Liver (tissue), 9 donors: Measurements from ENCODE around the gene PPT2. TPM values are rescaled to one million over a fixed set of nuclear protein-coding genes. Genes with fewer than 3 reads are reported as not detected.

Experiments used
- DNase-seq: peaks from one replicate; pipeline ENCODE4 v3.0.0-alpha.2; 2017; ENCODE audit warnings: low spot score
- H3K27ac ChIP-seq, 2 donors: one replicate each; pipeline ENCODE4 v1.7.0; 2013; ENCODE audit warnings: inconsistent platforms in 2 of 2, low read length in 2 of 2, control low read depth in 1 of 2, low read depth in 1 of 2, mild to moderate bottlenecking in 1 of 2
- H3K27me3 ChIP-seq, 4 donors: one replicate each; pipeline versions ENCODE4 v1.6.1 to v1.7.0; 2013; ENCODE audit warnings: low read length in 3 of 4, inconsistent platforms in 1 of 4, mild to moderate bottlenecking in 1 of 4, moderate library complexity in 1 of 4; ENCODE audit not compliant: control insufficient read depth in 4 of 4, insufficient read depth in 4 of 4
- H3K36me3 ChIP-seq, 4 donors: one replicate each; pipeline versions ENCODE4 v1.6.1 to v1.7.0; 2013; ENCODE audit warnings: low read length in 3 of 4, mild to moderate bottlenecking in 3 of 4, low read depth in 1 of 4, moderate library complexity in 1 of 4; ENCODE audit not compliant: control insufficient read depth in 4 of 4, insufficient read depth in 3 of 4
- H3K4me1 ChIP-seq, 4 donors: one replicate each; pipeline versions ENCODE4 v1.6.1 to v1.7.0; 2013; ENCODE audit warnings: low read length in 3 of 4, mild to moderate bottlenecking in 3 of 4, moderate library complexity in 1 of 4; ENCODE audit not compliant: control insufficient read depth in 4 of 4, insufficient read depth in 4 of 4
- H3K4me3 ChIP-seq, 3 donors: one replicate each; pipeline versions ENCODE4 v1.6.1 to v1.7.0; 2013; ENCODE audit warnings: low read length in 3 of 3, control low read depth in 1 of 3, low read depth in 1 of 3, mild to moderate bottlenecking in 1 of 3
- H3K9ac ChIP-seq, 2 donors: one replicate each; pipeline ENCODE4 v1.7.0; 2013; ENCODE audit warnings: low read length in 2 of 2, mild to moderate bottlenecking in 2 of 2, moderate library complexity in 2 of 2, control low read depth in 1 of 2, low read depth in 1 of 2
- H3K9me3 ChIP-seq, 4 donors: one replicate each; pipeline versions ENCODE4 v1.6.1 to v1.7.0; 2013; ENCODE audit warnings: low read length in 3 of 4; ENCODE audit not compliant: control insufficient read depth in 4 of 4
- EGR1 ChIP-seq, 2 donors: IDR thresholded peaks; 2 replicates each; pipeline ENCODE4 v1.6.1; 2016 to 2018; ENCODE audit warnings: antibody characterized with exemption in 2 of 2, low read depth in 2 of 2
- FOXA1 ChIP-seq: IDR thresholded peaks from 2 replicates; pipeline ENCODE4 v1.6.1; 2016; ENCODE audit warnings: antibody characterized with exemption
- FOXA2 ChIP-seq: IDR thresholded peaks from 2 replicates; pipeline ENCODE4 v1.6.1; 2016; ENCODE audit warnings: antibody characterized with exemption
- GABPA ChIP-seq, 2 donors: IDR thresholded peaks in 1 of 2; conservative IDR thresholded peaks in 1 of 2; 2 replicates each; pipeline ENCODE4 v1.6.1; 2016; ENCODE audit warnings: antibody characterized with exemption in 2 of 2, mild to moderate bottlenecking in 1 of 2, moderate library complexity in 1 of 2
- HNF4A ChIP-seq, 2 donors: conservative IDR thresholded peaks; 2 replicates each; pipeline ENCODE4 v1.6.1; 2016; ENCODE audit warnings: antibody characterized with exemption in 2 of 2, mild to moderate bottlenecking in 2 of 2
- HNF4G ChIP-seq: IDR thresholded peaks from 2 replicates; pipeline ENCODE4 v1.6.1; 2016; ENCODE audit warnings: antibody characterized with exemption
- JUND ChIP-seq, 2 donors: IDR thresholded peaks; 2 replicates each; pipeline ENCODE4 v1.6.1; 2016; ENCODE audit warnings: antibody characterized with exemption in 2 of 2
- NR2F2 ChIP-seq: IDR thresholded peaks from 2 replicates; pipeline ENCODE4 v1.6.1; 2016; ENCODE audit warnings: antibody characterized with exemption
- RAD21 ChIP-seq, 2 donors: IDR thresholded peaks; 2 replicates each; pipeline ENCODE4 v1.6.1; 2016; ENCODE audit warnings: antibody characterized with exemption in 2 of 2, mild to moderate bottlenecking in 2 of 2
- SP1 ChIP-seq: IDR thresholded peaks from 2 replicates; pipeline ENCODE4 v1.6.1; 2018; ENCODE audit warnings: antibody characterized with exemption, mild to moderate bottlenecking
- TAF1 ChIP-seq: conservative IDR thresholded peaks from 2 replicates; pipeline ENCODE4 v1.6.1; 2016; ENCODE audit warnings: antibody characterized with exemption, mild to moderate bottlenecking
- YY1 ChIP-seq: IDR thresholded peaks from 2 replicates; pipeline ENCODE4 v1.6.1; 2016; ENCODE audit warnings: antibody characterized with exemption, mild to moderate bottlenecking
- WGBS: extraction: QIAGEN DNeasy Blood & Tissue Kit; methylation state at CpG from one replicate; pipeline ENCODE4 v1.1.7; 2013; 5-methylcytosine and 5-hydroxymethylcytosine counted together
- polyA plus RNA-seq, 2 donors: library from polyadenylated mRNA; stranded (reverse) in 1 of 2; unstranded in 1 of 2; fragments of 200-250 nt in 1 of 2; fragments of >200 nt in 1 of 2; fragmentation: Nextera tagmentation in 1 of 2; extraction: Ambion mirVana in 1 of 2; gene quantifications; one replicate each; pipeline versions ENCODE4 v1.2.1 to v1.2.3, GENCODE V29; 2013 to 2015
- total RNA-seq, 2 donors: library from RNA; depleted of rRNA; stranded (reverse); fragments of >200 nt; gene quantifications; one replicate each; pipeline ENCODE4 v1.2.3, GENCODE V29; 2014
- TF ChIP-seq, protein P1 (sequence below): IDR thresholded peaks from 2 replicates; pipeline ENCODE4 v1.6.1; 2016; ENCODE audit warnings: antibody characterized with exemption, mild to moderate bottlenecking
- TF ChIP-seq, protein P2 (sequence below): IDR thresholded peaks from 2 replicates; pipeline ENCODE4 v1.6.1; 2016; ENCODE audit warnings: antibody characterized with exemption
- TF ChIP-seq, protein P3 (sequence below): IDR thresholded peaks from 2 replicates; pipeline ENCODE4 v1.6.1; 2016; ENCODE audit warnings: antibody characterized with exemption
- TF ChIP-seq, protein P4 (sequence below): fragments of 150-350 bp; IDR thresholded peaks from 2 replicates; pipeline ENCODE4 v1.5.1; 2017; ENCODE audit warnings: improper control_type of control experiment, low read depth, low read length; ENCODE audit not compliant: missing input control
- TF ChIP-seq, protein P5 (sequence below): IDR thresholded peaks from 2 replicates; pipeline ENCODE4 v1.6.1; 2016; ENCODE audit warnings: antibody characterized with exemption
- donor health status: healthy.
- donor health status: healthy.
- donor health status: healthy.
- donor health status: healthy.
- donor health status: healthy.

PPT2 gene
- total and polyA plus RNA-seq, 4 donors, result 7.6 to 47.4 (median 15.1) TPM

DNA sequence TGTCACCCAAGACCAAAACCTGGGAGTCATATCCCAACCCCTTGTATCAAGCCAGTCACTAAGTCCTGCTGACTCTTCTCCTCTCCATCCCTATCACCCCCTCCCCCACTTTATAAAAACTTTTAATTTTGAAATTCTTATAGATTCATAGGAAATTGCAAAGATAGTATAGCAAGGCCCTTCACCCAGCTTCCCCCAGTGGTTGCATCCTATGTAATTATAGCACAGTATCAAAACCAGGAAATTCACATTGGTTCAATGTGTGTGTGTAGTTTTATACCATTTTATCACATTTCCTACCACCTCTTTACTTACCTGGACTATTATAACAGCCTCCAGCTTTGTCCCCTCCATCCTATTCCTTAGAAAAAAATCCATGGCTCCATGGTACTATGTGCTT is 4.1 kb downstream of the PPT2 start:
- TF ChIP-seq, protein P1, sequence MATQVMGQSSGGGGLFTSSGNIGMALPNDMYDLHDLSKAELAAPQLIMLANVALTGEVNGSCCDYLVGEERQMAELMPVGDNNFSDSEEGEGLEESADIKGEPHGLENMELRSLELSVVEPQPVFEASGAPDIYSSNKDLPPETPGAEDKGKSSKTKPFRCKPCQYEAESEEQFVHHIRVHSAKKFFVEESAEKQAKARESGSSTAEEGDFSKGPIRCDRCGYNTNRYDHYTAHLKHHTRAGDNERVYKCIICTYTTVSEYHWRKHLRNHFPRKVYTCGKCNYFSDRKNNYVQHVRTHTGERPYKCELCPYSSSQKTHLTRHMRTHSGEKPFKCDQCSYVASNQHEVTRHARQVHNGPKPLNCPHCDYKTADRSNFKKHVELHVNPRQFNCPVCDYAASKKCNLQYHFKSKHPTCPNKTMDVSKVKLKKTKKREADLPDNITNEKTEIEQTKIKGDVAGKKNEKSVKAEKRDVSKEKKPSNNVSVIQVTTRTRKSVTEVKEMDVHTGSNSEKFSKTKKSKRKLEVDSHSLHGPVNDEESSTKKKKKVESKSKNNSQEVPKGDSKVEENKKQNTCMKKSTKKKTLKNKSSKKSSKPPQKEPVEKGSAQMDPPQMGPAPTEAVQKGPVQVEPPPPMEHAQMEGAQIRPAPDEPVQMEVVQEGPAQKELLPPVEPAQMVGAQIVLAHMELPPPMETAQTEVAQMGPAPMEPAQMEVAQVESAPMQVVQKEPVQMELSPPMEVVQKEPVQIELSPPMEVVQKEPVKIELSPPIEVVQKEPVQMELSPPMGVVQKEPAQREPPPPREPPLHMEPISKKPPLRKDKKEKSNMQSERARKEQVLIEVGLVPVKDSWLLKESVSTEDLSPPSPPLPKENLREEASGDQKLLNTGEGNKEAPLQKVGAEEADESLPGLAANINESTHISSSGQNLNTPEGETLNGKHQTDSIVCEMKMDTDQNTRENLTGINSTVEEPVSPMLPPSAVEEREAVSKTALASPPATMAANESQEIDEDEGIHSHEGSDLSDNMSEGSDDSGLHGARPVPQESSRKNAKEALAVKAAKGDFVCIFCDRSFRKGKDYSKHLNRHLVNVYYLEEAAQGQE, result no peak
- TF ChIP-seq, protein P2, sequence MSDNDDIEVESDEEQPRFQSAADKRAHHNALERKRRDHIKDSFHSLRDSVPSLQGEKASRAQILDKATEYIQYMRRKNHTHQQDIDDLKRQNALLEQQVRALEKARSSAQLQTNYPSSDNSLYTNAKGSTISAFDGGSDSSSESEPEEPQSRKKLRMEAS, result no peak
- TF ChIP-seq YY1 (no peak), TAF1 (no peak), HNF4A (conservative IDR thresholded peaks at IDR 0.05) (no peak), FOXA1 (no peak), EGR1 (IDR thresholded peaks at IDR 0.05; ENCODE audit: low read depth in 2 of 2) (no peak), FOXA2 (no peak), JUND (IDR thresholded peaks at IDR 0.05) (no peak), NR2F2 (no peak)
- TF ChIP-seq, protein P3, sequence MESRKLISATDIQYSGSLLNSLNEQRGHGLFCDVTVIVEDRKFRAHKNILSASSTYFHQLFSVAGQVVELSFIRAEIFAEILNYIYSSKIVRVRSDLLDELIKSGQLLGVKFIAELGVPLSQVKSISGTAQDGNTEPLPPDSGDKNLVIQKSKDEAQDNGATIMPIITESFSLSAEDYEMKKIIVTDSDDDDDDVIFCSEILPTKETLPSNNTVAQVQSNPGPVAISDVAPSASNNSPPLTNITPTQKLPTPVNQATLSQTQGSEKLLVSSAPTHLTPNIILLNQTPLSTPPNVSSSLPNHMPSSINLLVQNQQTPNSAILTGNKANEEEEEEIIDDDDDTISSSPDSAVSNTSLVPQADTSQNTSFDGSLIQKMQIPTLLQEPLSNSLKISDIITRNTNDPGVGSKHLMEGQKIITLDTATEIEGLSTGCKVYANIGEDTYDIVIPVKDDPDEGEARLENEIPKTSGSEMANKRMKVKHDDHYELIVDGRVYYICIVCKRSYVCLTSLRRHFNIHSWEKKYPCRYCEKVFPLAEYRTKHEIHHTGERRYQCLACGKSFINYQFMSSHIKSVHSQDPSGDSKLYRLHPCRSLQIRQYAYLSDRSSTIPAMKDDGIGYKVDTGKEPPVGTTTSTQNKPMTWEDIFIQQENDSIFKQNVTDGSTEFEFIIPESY, result no peak
- TF ChIP-seq, protein P4, sequence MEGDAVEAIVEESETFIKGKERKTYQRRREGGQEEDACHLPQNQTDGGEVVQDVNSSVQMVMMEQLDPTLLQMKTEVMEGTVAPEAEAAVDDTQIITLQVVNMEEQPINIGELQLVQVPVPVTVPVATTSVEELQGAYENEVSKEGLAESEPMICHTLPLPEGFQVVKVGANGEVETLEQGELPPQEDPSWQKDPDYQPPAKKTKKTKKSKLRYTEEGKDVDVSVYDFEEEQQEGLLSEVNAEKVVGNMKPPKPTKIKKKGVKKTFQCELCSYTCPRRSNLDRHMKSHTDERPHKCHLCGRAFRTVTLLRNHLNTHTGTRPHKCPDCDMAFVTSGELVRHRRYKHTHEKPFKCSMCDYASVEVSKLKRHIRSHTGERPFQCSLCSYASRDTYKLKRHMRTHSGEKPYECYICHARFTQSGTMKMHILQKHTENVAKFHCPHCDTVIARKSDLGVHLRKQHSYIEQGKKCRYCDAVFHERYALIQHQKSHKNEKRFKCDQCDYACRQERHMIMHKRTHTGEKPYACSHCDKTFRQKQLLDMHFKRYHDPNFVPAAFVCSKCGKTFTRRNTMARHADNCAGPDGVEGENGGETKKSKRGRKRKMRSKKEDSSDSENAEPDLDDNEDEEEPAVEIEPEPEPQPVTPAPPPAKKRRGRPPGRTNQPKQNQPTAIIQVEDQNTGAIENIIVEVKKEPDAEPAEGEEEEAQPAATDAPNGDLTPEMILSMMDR, result no peak
- H3K4me1 ChIP-seq, result peaks cover 6 to 24% (median 13%) of the 10 kb centered on the region in 4 donors
- no peak overlapping the region for H3K27ac ChIP-seq
- no peaks in the 10 kb centered on the region for H3K9me3 ChIP-seq
- no peak overlapping the region for H3K9ac ChIP-seq
- H3K4me3 ChIP-seq, result no peak overlapping the region
- H3K27me3 ChIP-seq, result no peaks in the 10 kb centered on the region
- H3K36me3 ChIP-seq, result peaks cover 7 to 11% (median 10%) of the 10 kb centered on the region in 4 donors
- DNase-seq, result no peak

GRCh38 chr6:32163559-32164258 is 9.8 kb downstream of the PPT2 start:
- DNase-seq, result no peak
- WGBS, result 92% methylated on average over 7 of the region's 7 CpGs
- H3K9ac ChIP-seq, result no peak overlapping the region
- H3K4me1 ChIP-seq, result no peaks in the 10 kb centered on the region
- no peaks in the 10 kb centered on the region for H3K27me3 ChIP-seq
- no peaks in the 10 kb centered on the region for H3K9me3 ChIP-seq
- H3K36me3 ChIP-seq, result peaks cover 3 to 17% (median 8%) of the 10 kb centered on the region in 4 donors
- TF ChIP-seq HNF4G (no peak), GABPA (IDR thresholded peaks at IDR 0.05 in 1 of 2, conservative IDR thresholded peaks at IDR 0.05 in 1 of 2) (no peak), FOXA2 (no peak), SP1 (no peak), RAD21 (IDR thresholded peaks at IDR 0.05) (no peak)
- TF ChIP-seq, protein P4, result no peak
- TF ChIP-seq, protein P5, sequence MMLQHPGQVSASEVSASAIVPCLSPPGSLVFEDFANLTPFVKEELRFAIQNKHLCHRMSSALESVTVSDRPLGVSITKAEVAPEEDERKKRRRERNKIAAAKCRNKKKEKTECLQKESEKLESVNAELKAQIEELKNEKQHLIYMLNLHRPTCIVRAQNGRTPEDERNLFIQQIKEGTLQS, result no peak
- TF ChIP-seq, protein P2, result no peak
- H3K27ac ChIP-seq, result no peak overlapping the region
- no peak overlapping the region for H3K4me3 ChIP-seq
